Endothelial cell of umbilical vein (primary cell): ENCODE results near the gene NOTCH1. TPM values are rescaled to one million over a fixed set of nuclear protein-coding genes. Genes with fewer than 3 reads are reported as not detected.
A peak's percentile ranks its signal among the peaks of the same experiment; 100 is the strongest.

Experiments
- BruUV-seq: library from RNA; stranded (reverse); fragments of 400-500 nt; replicated peaks from 2 replicates; lab custom pipeline; 2021; lab: Mats Ljungman, UMichigan
- CTCF ChIA-PET: fragments of 300-600, 350-600 bp; sonication (Branson Sonifier 250); formaldehyde crosslinking; loops from one replicate; lab custom pipeline; 2021; ENCODE audit warnings: antibody characterized with exemption, inconsistent platforms; lab: Charles Lee
- POLR2A ChIA-PET: fragments of 300-600, 350-600 bp; sonication (Branson Sonifier 250); formaldehyde crosslinking; loops from one replicate; lab custom pipeline; 2021; ENCODE audit warnings: antibody characterized with exemption, inconsistent platforms; lab: Charles Lee
- DNase-seq: peaks from one replicate; pipeline ENCODE4 v3.0.0-alpha.2; 2011; ENCODE audit warnings: low read depth, low spot score
- FAIRE-seq: peaks from 2 replicates; lab custom pipeline; 2011; peaks lifted over from hg19 to GRCh38; lab: Jason Lieb, UNC
- H2AFZ ChIP-seq: 2 replicates; pipeline ENCODE4 v1.6.0; 2012; ENCODE audit warnings: low read depth, low read length, control low read depth, inconsistent platforms
- H3K27ac ChIP-seq: 2 replicates; pipeline ENCODE4 v1.5.1; 2011; ENCODE audit warnings: low read depth, mild to moderate bottlenecking, control low read depth, low read length, moderate library complexity; ENCODE audit not compliant: insufficient read depth
- H3K27me3 ChIP-seq, 2 experiments: 2 replicates each; pipeline versions ENCODE4 v1.6.0 to v1.6.1; 2011; ENCODE audit warnings: low read length in 2 of 2, mixed read lengths in 1 of 2; ENCODE audit not compliant: control insufficient read depth in 2 of 2, insufficient read depth in 2 of 2
- H3K36me3 ChIP-seq, 2 experiments: 2 replicates in 1 of 2; 3 replicates in 1 of 2; pipeline ENCODE4 v1.5.1; 2011; ENCODE audit warnings: low read length in 2 of 2, mild to moderate bottlenecking in 1 of 2, moderate library complexity in 1 of 2; ENCODE audit not compliant: control insufficient read depth in 2 of 2, insufficient read depth in 2 of 2; ENCODE audit errors: extremely low read depth in 1 of 2
- H3K4me1 ChIP-seq: 3 replicates; pipeline ENCODE4 v1.5.1; 2011; ENCODE audit warnings: mild to moderate bottlenecking, low read length; ENCODE audit not compliant: control insufficient read depth, insufficient read depth; ENCODE audit errors: extremely low read depth
- H3K4me2 ChIP-seq: 2 replicates; pipeline ENCODE4 v1.6.1; 2011; ENCODE audit warnings: low read length, control low read depth, mixed read lengths; ENCODE audit not compliant: insufficient read depth
- H3K4me3 ChIP-seq, 3 experiments: fragments of 200-600 bp in 1 of 3; sonication (generic), shearing (Covaris generic) in 1 of 3; replicated peaks in 1 of 3; 2 replicates each; pipeline ENCODE4 v1.5.1; 2011 to 2016; ENCODE audit warnings: control low read depth in 3 of 3, low read length in 3 of 3, mild to moderate bottlenecking in 2 of 3, inconsistent platforms in 1 of 3, low read depth in 1 of 3, moderate library complexity in 1 of 3; ENCODE audit not compliant: insufficient read depth in 1 of 3
- H3K79me2 ChIP-seq: 2 replicates; pipeline ENCODE4 v1.6.0; 2012; ENCODE audit warnings: low read length, inconsistent platforms; ENCODE audit not compliant: control insufficient read depth, insufficient read depth
- H3K9ac ChIP-seq: replicated peaks from 2 replicates; pipeline ENCODE3; 2011; ENCODE audit warnings: low read length, control low read depth; ENCODE audit not compliant: insufficient read depth; ENCODE audit errors: extremely low read depth
- H3K9me1 ChIP-seq: replicated peaks from 3 replicates; pipeline ENCODE4 v1.6.0; 2011; ENCODE audit warnings: mild to moderate bottlenecking, low read length; ENCODE audit not compliant: control insufficient read depth, insufficient read depth; ENCODE audit errors: extremely low read depth
- H3K9me3 ChIP-seq: replicated peaks from 2 replicates; pipeline ENCODE4 v1.5.1; 2012; ENCODE audit warnings: low read length, inconsistent platforms; ENCODE audit not compliant: control insufficient read depth, insufficient read depth
- H4K20me1 ChIP-seq: replicated peaks from 2 replicates; pipeline ENCODE3; 2011; ENCODE audit warnings: mild to moderate bottlenecking, low read length; ENCODE audit not compliant: control insufficient read depth, insufficient read depth; ENCODE audit errors: extremely low read depth
- EZH2 ChIP-seq: IDR thresholded peaks from 2 replicates; pipeline ENCODE4 v1.6.1; 2012; ENCODE audit warnings: borderline replicate concordance, low read depth, mild to moderate bottlenecking, moderate library complexity, low read length, inconsistent platforms; ENCODE audit not compliant: severe bottlenecking
- FOS ChIP-seq: IDR thresholded peaks from 2 replicates; pipeline ENCODE4 v1.6.1; 2011; ENCODE audit warnings: mild to moderate bottlenecking, low read length, moderate library complexity, borderline replicate concordance; ENCODE audit not compliant: insufficient read depth
- JUN ChIP-seq: IDR thresholded peaks from 2 replicates; pipeline ENCODE4 v1.6.1; 2011; ENCODE audit warnings: borderline replicate concordance, low read depth; ENCODE audit not compliant: insufficient read length, insufficient read depth
- MAX ChIP-seq: IDR thresholded peaks from 2 replicates; pipeline ENCODE4 v1.6.1; 2011; ENCODE audit not compliant: insufficient read depth, insufficient read length
- POLR2A ChIP-seq: IDR thresholded peaks from 2 replicates; pipeline ENCODE4 v1.6.1; 2012; ENCODE audit warnings: low read depth, mild to moderate bottlenecking, control low read depth, low read length
- POLR2AphosphoS5 ChIP-seq: IDR thresholded peaks from 2 replicates; pipeline ENCODE4 v1.6.1; 2012; ENCODE audit warnings: low read depth, mild to moderate bottlenecking, control low read depth, low read length, moderate library complexity; ENCODE audit not compliant: insufficient read depth
- dilution Hi-C: fragments of 300-500 bp; cut with MboI; formaldehyde crosslinking; loops from one replicate; pipeline ENCODE4 v1.15.0; 2019; ENCODE audit warnings: low sequenced_read_pairs; ENCODE audit not compliant: extremely low pct_ligation_motif_present
- intact Hi-C: fragments of 100-400 bp; cut with micrococcal nuclease; formaldehyde crosslinking; loops from one replicate; pipeline ENCODE4 v1.10.0; 2022
- polyA plus RNA-seq, 4 experiments: library from polyadenylated mRNA; depleted of rRNA in 3 of 4; stranded (reverse) in 3 of 4; unstranded in 1 of 4; fragments of >200 nt; gene quantifications; 2 replicates each; pipeline versions ENCODE4 v1.2.1 to v1.2.3, GENCODE V29; 2011 to 2012; ENCODE audit warnings: missing spikeins in 1 of 4
- total RNA-seq: library from RNA; stranded (reverse); gene quantifications from 2 replicates; pipeline ENCODE4 v1.2.3, GENCODE V29; 2021
- TF ChIP-seq, protein P1 (sequence below), 2 donors: IDR thresholded peaks; 1 replicate in 1 of 2; 2 replicates in 1 of 2; pipeline ENCODE4 v1.5.1; 2011; ENCODE audit warnings: low read length in 2 of 2, mild to moderate bottlenecking in 2 of 2, moderate library complexity in 2 of 2, control low read depth in 1 of 2, inconsistent platforms in 1 of 2, low read depth in 1 of 2; ENCODE audit not compliant: insufficient read depth in 1 of 2; ENCODE audit errors: extremely low read depth in 1 of 2

NOTCH1 gene
- total and polyA plus RNA-seq, 2 donors (not counting 3 experiments of a cell fraction or from before 2014, with no cell fraction given), result 31.7 to 153 TPM

- Histone ChIP-seq H3K9ac (no peak overlapping the region), H3K79me2 (peaks cover 97% of the 10 kb centered on the region), H3K4me3 (no peak overlapping the region), H3K9me3 (no peaks in the 10 kb centered on the region), H3K4me2 (no peak overlapping the region), H3K27ac (peak overlapping the region; percentile 89), H3K4me1 (peaks cover 51% of the 10 kb centered on the region), H3K27me3 (no peaks in the 10 kb centered on the region), H3K9me1 (no peaks in the 10 kb centered on the region), H4K20me1 (no peaks in the 10 kb centered on the region), H3K36me3 (peaks cover 9 to 13% of the 10 kb centered on the region in 2 experiments), H2AFZ (no peak overlapping the region)
- FAIRE-seq (no peak), DNase-seq (no peak)
- ChIA-PET CTCF (interaction anchor here (1.1 to 2.3 kb wide), 5 partner anchors 10 to 96 kb away, joined by 3 to 21 read pairs (median 11); no protein-coding TSS in a partner anchor), POLR2A (interaction anchor here (1.2 to 2.0 kb wide), 2 partner anchors 11 to 95 kb away, joined by 3 to 15 read pairs; no protein-coding TSS in a partner anchor)
- TF ChIP-seq FOS (no peak), POLR2A (no peak), JUN (no peak), EZH2 (no peak), MAX (no peak), POLR2AphosphoS5 (no peak)
- TF ChIP-seq, protein P1, sequence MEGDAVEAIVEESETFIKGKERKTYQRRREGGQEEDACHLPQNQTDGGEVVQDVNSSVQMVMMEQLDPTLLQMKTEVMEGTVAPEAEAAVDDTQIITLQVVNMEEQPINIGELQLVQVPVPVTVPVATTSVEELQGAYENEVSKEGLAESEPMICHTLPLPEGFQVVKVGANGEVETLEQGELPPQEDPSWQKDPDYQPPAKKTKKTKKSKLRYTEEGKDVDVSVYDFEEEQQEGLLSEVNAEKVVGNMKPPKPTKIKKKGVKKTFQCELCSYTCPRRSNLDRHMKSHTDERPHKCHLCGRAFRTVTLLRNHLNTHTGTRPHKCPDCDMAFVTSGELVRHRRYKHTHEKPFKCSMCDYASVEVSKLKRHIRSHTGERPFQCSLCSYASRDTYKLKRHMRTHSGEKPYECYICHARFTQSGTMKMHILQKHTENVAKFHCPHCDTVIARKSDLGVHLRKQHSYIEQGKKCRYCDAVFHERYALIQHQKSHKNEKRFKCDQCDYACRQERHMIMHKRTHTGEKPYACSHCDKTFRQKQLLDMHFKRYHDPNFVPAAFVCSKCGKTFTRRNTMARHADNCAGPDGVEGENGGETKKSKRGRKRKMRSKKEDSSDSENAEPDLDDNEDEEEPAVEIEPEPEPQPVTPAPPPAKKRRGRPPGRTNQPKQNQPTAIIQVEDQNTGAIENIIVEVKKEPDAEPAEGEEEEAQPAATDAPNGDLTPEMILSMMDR (IDR thresholded peaks at IDR 0.05; ENCODE audit: extremely low read depth in 1 of 2, insufficient read depth in 1 of 2, low read depth in 1 of 2, low read length in 2 of 2), result no peak
- dilution Hi-C loops, result no loop called here
- BruUV-seq, result no TSS peak
- intact Hi-C loops, result no loop called here
Observed at GRCh38 chr9:136528716-136529341, 17.0 kb downstream of the NOTCH1 start.
